Measurements from ENCODE around the gene KPNB1. TPM values are rescaled to one million over a fixed set of nuclear protein-coding genes. Genes with fewer than 3 reads are reported as not detected.

The KPNB1 gene
- total and polyA plus RNA-seq, 10 of the 15 experiments (the other 5 are each of a cell fraction or from before 2014, with no cell fraction given): 67.8 to 525 (median 246) TPM

- no peak for TF ChIP-seq CEBPZ (IDR thresholded peaks at IDR 0.05; ENCODE audit: low read depth, low read length)
- no peak for TF ChIP-seq TCF7 (IDR thresholded peaks at IDR 0.05; ENCODE audit: borderline replicate concordance)
- no peak for TF ChIP-seq ZNF687 (IDR thresholded peaks at IDR 0.05)
- TF ChIP-seq PAX5 (IDR thresholded peaks at IDR 0.05; ENCODE audit: borderline replicate concordance, low read depth, low read length): no peak
- TF ChIP-seq NBN (IDR thresholded peaks at IDR 0.05): no peak
- no peak for TF ChIP-seq NFXL1 (IDR thresholded peaks at IDR 0.05; ENCODE audit: borderline replicate concordance)
Observed at GRCh38 chr17:47712330-47713023, 62.8 kb downstream of the KPNB1 start (continued).

Data from GM12878 (cell line).